Measurements from ENCODE around the gene CDC37L1.
"Not testable (repeated sequence)": the region's sequence is repeated elsewhere in the genome, so short reads cannot be mapped to it uniquely, and the experiment has no call there.

Gene CDC37L1

GRCh38 chr9:4679268-4680172 lies at the start of gene CDC37L1:
Gene CDC37L1 (plus strand): TSS chr9:4679569. CDS start chr9:4679768, 199 bp downstream.
- peak; percentile 96 for DNase-seq

GRCh38 chr9:4630836-4631235 lies 48.5 kb upstream of the CDC37L1 start:
- no peak for DNase-seq

GRCh38 chr9:4638968-4639367 lies 40.4 kb upstream of the CDC37L1 start:
- no peak for DNase-seq

GRCh38 chr9:4639420-4639819 lies 39.9 kb upstream of the CDC37L1 start:
- DNase-seq: no peak

- DNase-seq: no peak
These were observed 39.3 kb upstream of the CDC37L1 start for GRCh38 chr9:4640027-4640426.

GRCh38 chr9:4642351-4642750 lies 37.0 kb upstream of the CDC37L1 start:
- no peak for DNase-seq

GRCh38 chr9:4654084-4654483 lies 25.3 kb upstream of the CDC37L1 start:
- DNase-seq: no peak

GRCh38 chr9:4654538-4654937 lies 24.8 kb upstream of the CDC37L1 start:
- no peak for DNase-seq

- DNase-seq: not testable (repeated sequence)
These were observed 23.2 kb upstream of the CDC37L1 start for GRCh38 chr9:4656196-4656595.

GRCh38 chr9:4656621-4657020 lies 22.7 kb upstream of the CDC37L1 start:
- DNase-seq: no peak

- no peak for DNase-seq
These were observed 21.8 kb upstream of the CDC37L1 start for GRCh38 chr9:4657426-4658159.

GRCh38 chr9:4660665-4661064 lies 18.7 kb upstream of the CDC37L1 start:
- not testable (repeated sequence) for DNase-seq

- peak; percentile 59 for DNase-seq
These were observed 18.2 kb upstream of the CDC37L1 start for GRCh38 chr9:4661165-4661564.

GRCh38 chr9:4661611-4662010 lies 17.8 kb upstream of the CDC37L1 start:
- DNase-seq: no peak

- peak; percentile 84 for DNase-seq
These were observed 17.0 kb upstream of the CDC37L1 start, which contains the start of gene PLPP6 for GRCh38 chr9:4662108-4662988. Gene PLPP6 (plus strand): TSS chr9:4662294. CDS start chr9:4662376, 82 bp downstream.

- no peak for DNase-seq
These were observed 16.2 kb upstream of the CDC37L1 start for GRCh38 chr9:4662989-4663792.

GRCh38 chr9:4663956-4664355 lies 15.4 kb upstream of the CDC37L1 start:
- no peak for DNase-seq

GRCh38 chr9:4665357-4665756 lies 14.0 kb upstream of the CDC37L1 start:
- DNase-seq: peak; percentile 29

- peak; percentile 29 for DNase-seq
These were observed 13.2 kb upstream of the CDC37L1 start, which contains the start of gene SPATA6L for GRCh38 chr9:4666042-4666699. Gene SPATA6L (minus strand): TSS chr9:4666480. CDS start chr9:4666250, 230 bp downstream.

GRCh38 chr9:4667681-4668080 lies 11.7 kb upstream of the CDC37L1 start:
- DNase-seq: no peak

GRCh38 chr9:4668604-4669003 lies 10.8 kb upstream of the CDC37L1 start:
- DNase-seq: no peak

Data from HCEC 1CT (cell line).